Heart left ventricle (tissue), 16 donors: ENCODE measurements around the gene PDGFRB. TPM values are rescaled to one million over a fixed set of nuclear protein-coding genes. Genes with fewer than 3 reads are reported as not detected.

Experiments
- ATAC-seq, 4 donors: fragments of 200-7000 bp; cut with Tn5 transposase; one replicate each; pipeline ENCODE4 v1.9.1; 2020 to 2022; ENCODE audit warnings: moderate library complexity in 4 of 4, mild to moderate bottlenecking in 3 of 4, moderate number of reproducible peaks in 1 of 4
- DNase-seq, 5 donors: peaks; one replicate each; pipeline ENCODE4 v3.0.0-alpha.2; 2020
- H3K27ac ChIP-seq, 12 donors: fragments of 200-600 bp; sonication (generic) in 4 of 12; one replicate each; pipeline versions ENCODE4 v1.5.0 to v1.8.0; 2016 to 2022; ENCODE audit warnings: mild to moderate bottlenecking in 2 of 12
- H3K27me3 ChIP-seq, 9 donors: fragments of 200-600 bp; sonication (generic) in 2 of 9; one replicate each; pipeline versions ENCODE4 v1.5.1 to v1.8.0; 2016 to 2022; ENCODE audit warnings: mild to moderate bottlenecking in 3 of 9
- H3K36me3 ChIP-seq, 9 donors: fragments of 200-600 bp; sonication (generic) in 2 of 9; one replicate each; pipeline versions ENCODE4 v1.5.0 to v1.8.0; 2018 to 2022; ENCODE audit warnings: mild to moderate bottlenecking in 2 of 9
- H3K4me1 ChIP-seq, 12 donors: fragments of 200-600 bp; sonication (generic) in 4 of 12; one replicate each; pipeline versions ENCODE4 v1.5.0 to v1.8.0; 2016 to 2022; ENCODE audit warnings: mild to moderate bottlenecking in 3 of 12
- H3K4me3 ChIP-seq, 12 donors: fragments of 200-600 bp; sonication (generic) in 4 of 12; one replicate each; pipeline versions ENCODE4 v1.5.0 to v1.8.0; 2017 to 2022; ENCODE audit warnings: mild to moderate bottlenecking in 9 of 12, moderate library complexity in 4 of 12
- H3K9me3 ChIP-seq, 12 donors: fragments of 200-600 bp; sonication (generic) in 4 of 12; one replicate each; pipeline versions ENCODE4 v1.5.0 to v1.8.0; 2016 to 2022; ENCODE audit warnings: mild to moderate bottlenecking in 1 of 12
- POLR2A ChIP-seq, 2 donors: fragments of 450-650 bp; IDR thresholded peaks; one replicate each; pipeline ENCODE4 v1.6.1; 2017; ENCODE audit warnings: antibody characterized with exemption in 2 of 2, mild to moderate bottlenecking in 2 of 2, moderate library complexity in 2 of 2
- WGBS, 4 donors: extraction: QIAGEN DNeasy Blood & Tissue Kit in 2 of 4; methylation state at CpG; one replicate each; pipeline versions ENCODE4 v1.1.5 to v1.1.7; 2013 to 2018; 5-methylcytosine and 5-hydroxymethylcytosine counted together
- intact Hi-C, 10 donors: fragments of 100-400 bp; cut with DNase I; formaldehyde crosslinking; loops; one replicate each; pipeline versions ENCODE4 v1.11.1 to v1.14.2; 2022
- polyA plus RNA-seq, 2 donors: library from polyadenylated mRNA; stranded (reverse); fragments of 200-250 nt; gene quantifications; one replicate each; pipeline ENCODE4 v1.2.3, GENCODE V29; 2013
- total RNA-seq, 9 donors: library from RNA; depleted of rRNA in 2 of 9; stranded (reverse); fragments of >200 nt in 2 of 9; fragmentation: NEBNext Ultra II Directional in 3 of 9; extraction: Animal tissue kit (Norgen Biotek cat#: 25700) in 3 of 9; gene quantifications; one replicate each; pipeline versions ENCODE4 v1.1.0 to v1.2.4, GENCODE V29; 2016 to 2023
- TF ChIP-seq, protein P1 (sequence below), 12 donors: fragments of 200-600 bp; sonication (generic) in 4 of 12; IDR thresholded peaks; one replicate each; pipeline versions ENCODE4 v1.5.0 to v1.8.0; 2018 to 2022; ENCODE audit warnings: antibody characterized with exemption in 12 of 12, mild to moderate bottlenecking in 5 of 12
- donor health status: ischemic (EF 13 %, LVEDD 7.1; RV severe dilation, severe dysfunction).
- donor health status: healthy with polysubstance abuse.
- donor health status: DM: no; HTN: yes; CAD: no.
- donor health status: DM: no; HTN: no; CAD: no.
- donor health status: ischemic (EF 25% LVEDD 6.9; RV normal size, moderate dysfunction).
- donor health status: ischemic (EF 25% LVEDD 5.7; RV mildly dilated, moderate dysfunction).
- donor health status: healthy.
- donor health status: DM: yes; HTN: yes; CAD: no.
- donor health status: ischemic (EF 35%, LVEDD 5.7; RV mildly dilated, moderate dysfunction).
- donor health status: nonischemic (EF 11% LVEDD 7.7; RV severe dilation, severe dysfunction).
- donor health status: DM: yes; HTN: yes; CAD: no.
- donor health status: PGD.
- donor health status: ischemic (EF 29% LVEDD 5.4; RV normal size, mild dysfunction).
- donor health status: nonischemic (EF 23%, LVEDD 6.1; RV moderate dilation, normal function).

Gene PDGFRB
- total and polyA plus RNA-seq, 11 donors = 27.6 to 112 (median 45.6) TPM

DNA sequence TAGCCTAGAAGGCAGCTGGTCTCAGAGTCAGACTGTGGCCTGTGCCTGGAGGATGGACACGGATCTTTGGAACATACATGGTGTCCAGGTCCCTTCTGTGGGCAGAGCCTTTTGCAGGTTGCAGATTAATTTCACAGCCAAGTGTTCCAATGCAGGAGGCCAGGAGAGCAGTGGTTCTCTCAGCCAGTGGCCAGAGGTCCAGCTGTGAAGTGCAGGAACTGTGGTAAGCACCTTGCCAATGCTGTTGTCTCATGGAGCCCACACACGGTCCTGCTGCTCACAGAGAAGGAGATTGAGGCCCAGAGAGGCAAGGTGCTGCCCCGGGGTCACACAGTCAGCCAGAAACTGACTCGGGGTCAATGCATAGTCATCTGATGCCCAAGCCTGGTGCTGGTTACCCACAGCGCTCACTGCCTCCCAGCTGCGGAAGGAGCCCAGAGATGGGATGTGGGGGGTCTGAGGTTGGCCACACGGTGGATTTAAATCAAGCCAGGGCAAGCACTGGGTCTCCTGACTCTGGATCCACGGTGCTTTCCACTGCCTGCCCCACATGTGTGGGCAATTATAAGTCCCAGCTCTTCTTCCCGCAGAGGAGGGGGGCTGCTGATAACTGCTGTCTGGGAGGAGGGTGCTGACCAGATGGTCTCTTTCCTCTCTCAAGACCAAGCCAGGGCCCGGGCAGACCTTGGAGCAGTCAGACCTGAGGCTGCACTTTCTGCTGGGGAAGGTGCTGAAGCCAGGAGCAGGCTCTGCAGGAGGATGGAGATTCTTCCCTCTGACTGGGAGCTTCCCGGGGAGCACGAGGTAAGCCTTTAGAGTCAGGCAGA lies 2.8 kb downstream of the PDGFRB start:
- ATAC-seq = no peak
- intact Hi-C loops = no loop called here
- WGBS, 4 donors = 52 to 72% (median 57%) methylated on average over 9 to 12 of the region's 12 CpGs
- Histone ChIP-seq H3K27me3 (no peaks in the 10 kb centered on the region), H3K9me3 (no peaks in the 10 kb centered on the region), H3K4me3 (peak overlapping the region; percentile 12 to 81 (median 60)), H3K4me1 (peaks cover 0 to 52% (median 13%) of the 10 kb centered on the region in 12 donors), H3K27ac (peak overlapping the region; percentile 58 to 96 (median 84)), H3K36me3 (peaks cover 0 to 24% (median 0%) of the 10 kb centered on the region in 9 donors)
- TF ChIP-seq POLR2A (IDR thresholded peaks at IDR 0.05) = no peak
- TF ChIP-seq, protein P1, sequence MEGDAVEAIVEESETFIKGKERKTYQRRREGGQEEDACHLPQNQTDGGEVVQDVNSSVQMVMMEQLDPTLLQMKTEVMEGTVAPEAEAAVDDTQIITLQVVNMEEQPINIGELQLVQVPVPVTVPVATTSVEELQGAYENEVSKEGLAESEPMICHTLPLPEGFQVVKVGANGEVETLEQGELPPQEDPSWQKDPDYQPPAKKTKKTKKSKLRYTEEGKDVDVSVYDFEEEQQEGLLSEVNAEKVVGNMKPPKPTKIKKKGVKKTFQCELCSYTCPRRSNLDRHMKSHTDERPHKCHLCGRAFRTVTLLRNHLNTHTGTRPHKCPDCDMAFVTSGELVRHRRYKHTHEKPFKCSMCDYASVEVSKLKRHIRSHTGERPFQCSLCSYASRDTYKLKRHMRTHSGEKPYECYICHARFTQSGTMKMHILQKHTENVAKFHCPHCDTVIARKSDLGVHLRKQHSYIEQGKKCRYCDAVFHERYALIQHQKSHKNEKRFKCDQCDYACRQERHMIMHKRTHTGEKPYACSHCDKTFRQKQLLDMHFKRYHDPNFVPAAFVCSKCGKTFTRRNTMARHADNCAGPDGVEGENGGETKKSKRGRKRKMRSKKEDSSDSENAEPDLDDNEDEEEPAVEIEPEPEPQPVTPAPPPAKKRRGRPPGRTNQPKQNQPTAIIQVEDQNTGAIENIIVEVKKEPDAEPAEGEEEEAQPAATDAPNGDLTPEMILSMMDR (IDR thresholded peaks at IDR 0.05) = no peak
- DNase-seq = no peak

DNA sequence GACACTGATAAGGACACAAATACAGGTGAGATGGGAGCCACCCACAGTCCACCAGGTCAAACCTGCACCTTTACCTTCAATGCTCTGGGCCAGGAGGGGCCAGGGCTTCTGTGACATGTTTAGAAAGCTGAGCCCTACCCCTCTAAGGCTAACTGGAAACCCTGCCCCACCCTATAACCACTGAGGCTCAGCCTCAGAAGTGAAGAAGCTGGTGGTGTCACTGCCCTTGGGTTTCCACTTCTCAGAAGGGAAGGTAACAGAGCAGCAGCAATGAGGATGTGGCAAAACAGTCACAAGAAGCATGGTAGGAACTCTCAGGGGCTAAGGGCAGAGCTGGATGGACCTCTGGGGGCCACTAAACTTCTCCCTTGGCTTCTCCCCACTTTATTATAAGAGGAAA lies 6.0 kb downstream of the PDGFRB start:
- intact Hi-C loops = no loop called here
- Histone ChIP-seq H3K9me3 (no peaks in the 10 kb centered on the region), H3K4me3 (peak overlapping the region in 9 of 12 donors; percentile 4 to 81 (median 62)), H3K27ac (peak overlapping the region in 11 of 12 donors; percentile 3 to 96 (median 79)), H3K4me1 (peaks cover 0 to 50% (median 16%) of the 10 kb centered on the region in 12 donors), H3K27me3 (no peaks in the 10 kb centered on the region), H3K36me3 (peaks cover 0 to 24% (median 0%) of the 10 kb centered on the region in 9 donors)
- ATAC-seq (no peak), DNase-seq (no peak)
- TF ChIP-seq POLR2A (IDR thresholded peaks at IDR 0.05) = no peak
- TF ChIP-seq, protein P1 (IDR thresholded peaks at IDR 0.05) = no peak

DNA sequence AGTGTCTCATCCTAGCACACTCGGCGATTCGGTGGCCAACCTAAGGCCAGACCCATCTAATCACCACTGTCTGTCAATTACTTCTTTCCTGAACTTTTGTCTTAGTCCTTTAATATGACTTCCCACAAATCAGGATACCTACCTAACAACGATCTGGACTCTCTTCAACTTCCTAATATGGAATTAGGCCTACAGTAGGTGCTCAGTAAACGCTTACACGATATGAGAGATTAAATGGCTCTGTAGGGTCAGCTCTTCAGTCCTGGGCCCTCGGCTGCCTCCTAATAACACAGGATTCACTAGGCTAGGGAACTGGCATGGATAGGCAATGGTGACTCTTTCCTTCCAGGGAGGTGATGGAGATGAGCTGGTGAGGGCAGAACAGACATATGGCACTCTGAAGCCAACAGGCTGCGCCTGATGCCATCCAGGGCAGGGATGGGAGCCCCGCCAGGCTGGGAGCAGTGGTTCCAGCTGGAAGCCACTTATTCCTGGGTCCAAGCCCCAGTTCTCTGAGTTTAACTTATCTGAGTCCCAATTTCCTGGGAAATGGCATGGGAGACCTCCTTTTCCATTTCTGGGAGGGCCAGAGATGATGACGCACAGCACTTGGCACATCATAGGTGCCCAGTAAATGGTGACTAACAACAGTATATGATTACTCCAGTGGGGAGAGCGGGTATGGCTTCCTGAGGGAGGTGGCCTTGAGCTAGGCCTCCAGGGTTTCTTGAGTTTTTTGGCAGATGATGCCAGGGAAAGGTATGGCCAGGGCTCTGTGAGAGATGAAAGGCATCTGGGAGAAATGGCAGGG lies 7.3 kb downstream of the PDGFRB start:
- Histone ChIP-seq H3K4me1 (peaks cover 0 to 62% (median 25%) of the 10 kb centered on the region in 12 donors), H3K27ac (peak overlapping the region; percentile 2 to 96 (median 81)), H3K9me3 (no peaks in the 10 kb centered on the region), H3K27me3 (no peaks in the 10 kb centered on the region), H3K36me3 (peaks cover 0 to 21% (median 0%) of the 10 kb centered on the region in 9 donors), H3K4me3 (peak overlapping the region in 8 of 12 donors; percentile 12 to 81 (median 40))
- intact Hi-C loops = no loop called here
- WGBS, 4 donors = 70 to 84% (median 79%) methylated on average over 10 to 11 of the region's 11 CpGs
- TF ChIP-seq, protein P1 (IDR thresholded peaks at IDR 0.05) = no peak
- no peak for TF ChIP-seq POLR2A (IDR thresholded peaks at IDR 0.05)
- DNase-seq (no peak), ATAC-seq (no peak)

DNA sequence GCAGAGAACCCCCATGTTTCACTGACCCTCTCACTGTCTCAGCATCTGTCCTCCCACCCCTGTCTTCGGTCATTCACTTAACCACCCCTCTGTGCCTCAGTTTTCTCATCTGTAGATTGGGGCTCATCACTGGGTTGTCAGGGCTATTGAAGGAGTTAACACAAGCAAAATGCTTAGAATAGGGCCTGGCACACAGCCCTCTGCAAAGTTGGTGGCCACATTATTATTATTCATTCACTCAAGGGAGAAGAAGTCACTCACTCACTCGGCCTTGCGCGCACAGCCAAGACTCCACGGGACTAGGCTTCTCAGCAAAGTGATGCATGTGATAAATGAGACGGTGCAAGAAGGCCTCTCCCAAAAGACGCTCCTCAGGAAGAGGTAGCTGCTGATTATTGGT lies 8.0 kb downstream of the PDGFRB start:
- Histone ChIP-seq H3K9me3 (no peaks in the 10 kb centered on the region), H3K27ac (peak overlapping the region; percentile 2 to 96 (median 81)), H3K4me1 (peaks cover 0 to 69% (median 31%) of the 10 kb centered on the region in 12 donors), H3K4me3 (peak overlapping the region in 8 of 12 donors; percentile 12 to 81 (median 28)), H3K27me3 (no peaks in the 10 kb centered on the region), H3K36me3 (peaks cover 0 to 17% (median 0%) of the 10 kb centered on the region in 9 donors)
- no peak for DNase-seq
- intact Hi-C loops = no loop called here
- no peak for ATAC-seq
- TF ChIP-seq POLR2A (IDR thresholded peaks at IDR 0.05) = no peak
- TF ChIP-seq, protein P1 (IDR thresholded peaks at IDR 0.05) = no peak
- 68 to 79% (median 71%) methylated on average over 7 of the region's 7 CpGs for WGBS, 4 donors
